Measurements from ENCODE around the gene HS3ST4.

Gene HS3ST4

DNA sequence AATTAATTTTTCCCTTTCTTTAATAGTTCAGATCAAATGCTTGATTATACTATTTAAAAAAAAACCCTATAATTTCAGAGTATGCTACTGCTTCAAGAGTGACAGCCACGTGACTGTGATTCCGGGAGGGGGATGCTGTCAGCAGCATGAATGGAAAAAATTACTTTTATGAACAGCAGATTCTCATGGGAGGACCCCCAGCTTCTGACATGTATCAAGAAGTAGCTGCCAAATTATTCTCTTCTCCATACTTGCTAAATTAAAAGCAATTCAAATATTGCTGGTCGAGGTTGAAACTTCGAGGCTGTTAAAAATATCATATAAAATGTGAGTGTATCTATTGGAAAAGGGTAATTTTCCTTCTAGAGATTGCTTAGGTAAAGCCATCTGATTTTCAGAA is 95.0 kb downstream of the HS3ST4 start:
- Histone ChIP-seq H3K4me3 (ENCODE audit: low read length) (no peak overlapping the region), H3K9me3 (ENCODE audit: insufficient read depth, low read depth, low read length) (no peaks in the 10 kb centered on the region), H3K4me1 (ENCODE audit: insufficient read depth, low read length) (peaks cover 10% of the 10 kb centered on the region; the same call in 1 of the 2 replicates), H3K36me3 (ENCODE audit: insufficient read depth, low read depth, low read length) (no peaks in the 10 kb centered on the region), H3K9ac (ENCODE audit: low read depth, low read length) (no peak overlapping the region), H3K27ac (ENCODE audit: low read length) (no peak overlapping the region), H3K27me3 (ENCODE audit: insufficient read depth, low read length) (no peaks in the 10 kb centered on the region)

- H3K9ac ChIP-seq (ENCODE audit: low read depth, low read length), result no peak overlapping the region
- H3K27me3 ChIP-seq (ENCODE audit: insufficient read depth, low read length), result no peaks in the 10 kb centered on the region
- H3K4me3 ChIP-seq (ENCODE audit: low read length), result no peak overlapping the region
- H3K9me3 ChIP-seq (ENCODE audit: insufficient read depth, low read depth, low read length), result no peaks in the 10 kb centered on the region
- H3K36me3 ChIP-seq (ENCODE audit: insufficient read depth, low read depth, low read length), result no peaks in the 10 kb centered on the region
- no peak overlapping the region for H3K27ac ChIP-seq (ENCODE audit: low read length)
- H3K4me1 ChIP-seq (ENCODE audit: insufficient read depth, low read length), result peaks cover under 1% of the 10 kb centered on the region; the same call in 1 of the 2 replicates
Observed at GRCh38 chr16:25788637-25789036, 96.9 kb downstream of the HS3ST4 start.

- Histone ChIP-seq H3K36me3 (ENCODE audit: insufficient read depth, low read depth, low read length) (no peaks in the 10 kb centered on the region), H3K4me3 (ENCODE audit: low read length) (no peak overlapping the region)
Observed at GRCh38 chr16:25796239-25796638, 104.5 kb downstream of the HS3ST4 start.

DNA sequence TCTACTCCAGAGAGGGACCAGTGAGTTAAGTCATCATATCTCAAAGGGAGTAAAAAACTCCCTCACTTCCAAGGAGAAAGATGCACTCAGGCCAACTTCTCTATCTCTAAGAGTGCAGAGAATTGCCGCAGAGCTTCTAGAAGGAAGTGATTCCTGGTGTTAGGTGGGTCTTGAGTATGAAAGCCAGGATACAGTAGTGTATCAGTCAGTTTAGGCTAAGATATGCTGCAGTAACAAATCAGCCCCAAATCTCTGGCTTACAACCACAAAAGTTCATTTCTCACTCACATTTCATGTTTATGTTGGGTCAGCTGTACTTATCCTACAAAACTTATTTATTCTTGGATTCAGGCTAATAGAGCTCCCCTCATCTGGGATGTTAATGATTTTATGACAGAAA is 106.3 kb downstream of the HS3ST4 start:
- Histone ChIP-seq H3K27ac (ENCODE audit: low read length) (no peak overlapping the region), H3K4me3 (ENCODE audit: low read length) (no peak overlapping the region), H3K27me3 (ENCODE audit: insufficient read depth, low read length) (no peaks in the 10 kb centered on the region), H3K36me3 (ENCODE audit: insufficient read depth, low read depth, low read length) (no peaks in the 10 kb centered on the region), H3K4me1 (ENCODE audit: insufficient read depth, low read length) (no peaks in the 10 kb centered on the region), H3K9ac (ENCODE audit: low read depth, low read length) (no peak overlapping the region), H3K9me3 (ENCODE audit: insufficient read depth, low read depth, low read length) (peaks cover 6% of the 10 kb centered on the region)

More at GRCh38 chr16:25796239-25796638, 104.5 kb downstream of the HS3ST4 start:
- Histone ChIP-seq H3K9ac (ENCODE audit: low read depth, low read length) (no peak overlapping the region), H3K27me3 (ENCODE audit: insufficient read depth, low read length) (no peaks in the 10 kb centered on the region), H3K27ac (ENCODE audit: low read length) (no peak overlapping the region), H3K4me1 (ENCODE audit: insufficient read depth, low read length) (no peaks in the 10 kb centered on the region), H3K9me3 (ENCODE audit: insufficient read depth, low read depth, low read length) (peaks cover 6% of the 10 kb centered on the region)

GRCh38 chr16:25799816-25800215 is 108.1 kb downstream of the HS3ST4 start:
- peaks cover 6% of the 10 kb centered on the region for H3K9me3 ChIP-seq (ENCODE audit: insufficient read depth, low read depth, low read length)
- H3K9ac ChIP-seq (ENCODE audit: low read depth, low read length), result no peak overlapping the region
- no peaks in the 10 kb centered on the region for H3K27me3 ChIP-seq (ENCODE audit: insufficient read depth, low read length)
- no peak overlapping the region for H3K4me3 ChIP-seq (ENCODE audit: low read length)
- no peaks in the 10 kb centered on the region for H3K4me1 ChIP-seq (ENCODE audit: insufficient read depth, low read length)
- no peaks in the 10 kb centered on the region for H3K36me3 ChIP-seq (ENCODE audit: insufficient read depth, low read depth, low read length)
- no peak overlapping the region for H3K27ac ChIP-seq (ENCODE audit: low read length)

DNA sequence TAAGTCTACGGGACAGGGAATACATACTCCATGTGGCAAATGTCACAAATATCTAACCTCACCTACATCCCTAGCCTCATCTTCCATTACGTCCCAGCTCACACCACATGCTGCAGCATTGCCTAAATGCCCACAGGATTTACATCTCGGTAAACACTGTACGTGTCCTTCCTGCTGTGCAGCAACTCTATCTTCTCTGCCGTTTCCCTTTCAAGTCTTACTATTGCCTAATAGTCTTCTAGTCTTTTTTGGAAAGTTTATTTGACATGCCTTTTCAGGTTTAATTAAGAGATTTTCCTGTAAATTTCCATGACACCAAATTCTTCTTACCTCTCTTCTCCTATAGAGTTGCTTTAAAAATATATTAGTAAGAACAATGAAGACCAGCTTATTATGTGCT is 120.5 kb downstream of the HS3ST4 start:
- Histone ChIP-seq H3K4me1 (ENCODE audit: insufficient read depth, low read length) (peaks cover 6% of the 10 kb centered on the region; the same call in 1 of the 2 replicates), H3K36me3 (ENCODE audit: insufficient read depth, low read depth, low read length) (no peaks in the 10 kb centered on the region), H3K4me3 (ENCODE audit: low read length) (no peak overlapping the region), H3K27me3 (ENCODE audit: insufficient read depth, low read length) (no peaks in the 10 kb centered on the region), H3K9me3 (ENCODE audit: insufficient read depth, low read depth, low read length) (no peaks in the 10 kb centered on the region), H3K9ac (ENCODE audit: low read depth, low read length) (no peak overlapping the region), H3K27ac (ENCODE audit: low read length) (no peak overlapping the region)

GRCh38 chr16:25817295-25817694 is 125.5 kb downstream of the HS3ST4 start:
- Histone ChIP-seq H3K4me1 (ENCODE audit: insufficient read depth, low read length) (no peaks in the 10 kb centered on the region), H3K9me3 (ENCODE audit: insufficient read depth, low read depth, low read length) (no peaks in the 10 kb centered on the region), H3K27me3 (ENCODE audit: insufficient read depth, low read length) (no peaks in the 10 kb centered on the region), H3K4me3 (ENCODE audit: low read length) (no peak overlapping the region), H3K36me3 (ENCODE audit: insufficient read depth, low read depth, low read length) (no peaks in the 10 kb centered on the region), H3K27ac (ENCODE audit: low read length) (no peak overlapping the region), H3K9ac (ENCODE audit: low read depth, low read length) (no peak overlapping the region)

DNA sequence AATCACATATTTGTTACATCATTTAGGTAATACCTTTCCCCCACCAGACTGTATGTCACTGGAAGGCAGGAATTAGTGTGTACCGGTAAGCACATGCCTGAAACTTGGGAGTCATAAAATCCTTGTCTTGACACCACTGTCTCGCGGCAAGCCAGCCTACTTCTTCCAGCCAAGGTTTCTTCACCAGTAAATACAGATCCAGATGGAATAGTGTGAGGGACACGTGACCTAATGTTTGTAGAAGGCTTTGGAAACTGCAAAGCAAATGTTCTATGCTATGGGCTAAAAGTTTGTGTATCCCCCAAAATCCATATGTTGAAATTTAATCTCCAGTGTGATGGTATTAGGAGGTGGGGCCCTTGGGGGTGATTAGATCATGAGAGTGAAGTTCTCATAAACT is 126.1 kb downstream of the HS3ST4 start:
- no peaks in the 10 kb centered on the region for H3K36me3 ChIP-seq (ENCODE audit: insufficient read depth, low read depth, low read length)
- no peaks in the 10 kb centered on the region for H3K9me3 ChIP-seq (ENCODE audit: insufficient read depth, low read depth, low read length)
- no peak overlapping the region for H3K27ac ChIP-seq (ENCODE audit: low read length)
- H3K4me3 ChIP-seq (ENCODE audit: low read length), result no peak overlapping the region
- H3K27me3 ChIP-seq (ENCODE audit: insufficient read depth, low read length), result no peaks in the 10 kb centered on the region
- no peak overlapping the region for H3K9ac ChIP-seq (ENCODE audit: low read depth, low read length)
- no peaks in the 10 kb centered on the region for H3K4me1 ChIP-seq (ENCODE audit: insufficient read depth, low read length)

GRCh38 chr16:25823891-25824290 is 132.1 kb downstream of the HS3ST4 start:
- peaks cover 4% of the 10 kb centered on the region; the same call in 1 of the 2 replicates for H3K9me3 ChIP-seq (ENCODE audit: insufficient read depth, low read depth, low read length)
- no peaks in the 10 kb centered on the region for H3K4me1 ChIP-seq (ENCODE audit: insufficient read depth, low read length)
- H3K9ac ChIP-seq (ENCODE audit: low read depth, low read length), result no peak overlapping the region
- H3K27me3 ChIP-seq (ENCODE audit: insufficient read depth, low read length), result no peaks in the 10 kb centered on the region
- no peak overlapping the region for H3K4me3 ChIP-seq (ENCODE audit: low read length)
- H3K36me3 ChIP-seq (ENCODE audit: insufficient read depth, low read depth, low read length), result no peaks in the 10 kb centered on the region
- H3K27ac ChIP-seq (ENCODE audit: low read length), result no peak overlapping the region

- Histone ChIP-seq H3K9me3 (ENCODE audit: insufficient read depth, low read depth, low read length) (peaks cover 7% of the 10 kb centered on the region; the same call in 1 of the 2 replicates), H3K36me3 (ENCODE audit: insufficient read depth, low read depth, low read length) (no peaks in the 10 kb centered on the region), H3K4me1 (ENCODE audit: insufficient read depth, low read length) (no peaks in the 10 kb centered on the region), H3K4me3 (ENCODE audit: low read length) (no peak overlapping the region), H3K27ac (ENCODE audit: low read length) (no peak overlapping the region), H3K9ac (ENCODE audit: low read depth, low read length) (no peak overlapping the region), H3K27me3 (ENCODE audit: insufficient read depth, low read length) (no peaks in the 10 kb centered on the region)
Observed at GRCh38 chr16:25827709-25828108, 135.9 kb downstream of the HS3ST4 start.

DNA sequence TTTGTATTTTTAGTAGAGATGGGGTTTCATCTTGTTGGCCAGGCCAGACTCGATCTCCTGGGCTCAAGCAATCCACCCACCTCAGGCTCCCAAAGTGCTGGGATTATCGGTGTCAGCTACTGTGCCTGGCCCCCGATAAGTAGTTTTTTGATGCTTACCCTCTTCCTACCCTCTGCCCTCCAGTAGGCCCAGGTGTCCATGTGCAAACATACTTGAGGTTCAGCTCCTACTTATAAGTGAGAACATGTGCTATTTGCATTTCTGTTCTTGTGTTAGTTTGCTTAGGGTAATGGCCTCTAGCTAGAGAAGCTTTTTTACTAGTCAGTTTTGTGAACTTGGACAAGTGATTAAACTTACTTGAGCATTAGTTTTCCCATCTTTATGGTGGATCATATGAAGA is 136.8 kb downstream of the HS3ST4 start:
- Histone ChIP-seq H3K36me3 (ENCODE audit: insufficient read depth, low read depth, low read length) (no peaks in the 10 kb centered on the region), H3K9ac (ENCODE audit: low read depth, low read length) (no peak overlapping the region), H3K9me3 (ENCODE audit: insufficient read depth, low read depth, low read length) (peaks cover 7% of the 10 kb centered on the region; the same call in 1 of the 2 replicates), H3K27ac (ENCODE audit: low read length) (no peak overlapping the region), H3K4me1 (ENCODE audit: insufficient read depth, low read length) (0 out of 2 replicates have a peak, but pooled peaks cover 2% of the 10 kb centered on the region), H3K4me3 (ENCODE audit: low read length) (no peak overlapping the region), H3K27me3 (ENCODE audit: insufficient read depth, low read length) (no peaks in the 10 kb centered on the region)

- H3K9ac ChIP-seq (ENCODE audit: low read depth, low read length), result no peak overlapping the region
- no peaks in the 10 kb centered on the region for H3K27me3 ChIP-seq (ENCODE audit: insufficient read depth, low read length)
- no peak overlapping the region for H3K27ac ChIP-seq (ENCODE audit: low read length)
- H3K36me3 ChIP-seq (ENCODE audit: insufficient read depth, low read depth, low read length), result no peaks in the 10 kb centered on the region
- H3K4me3 ChIP-seq (ENCODE audit: low read length), result no peak overlapping the region
- H3K4me1 ChIP-seq (ENCODE audit: insufficient read depth, low read length), result peaks cover 7% of the 10 kb centered on the region
- peaks cover 7% of the 10 kb centered on the region; the same call in 1 of the 2 replicates for H3K9me3 ChIP-seq (ENCODE audit: insufficient read depth, low read depth, low read length)
Observed at GRCh38 chr16:25832291-25832690, 140.5 kb downstream of the HS3ST4 start.

All from iPS-20b (cell line).